Nephron progenitor cell (in vitro differentiated cells): Measurements from ENCODE around the gene SIMC1.
A peak's percentile ranks its signal among the peaks of the same experiment; 100 is the strongest.

Experiments
- DNase-seq: peaks from one replicate; pipeline ENCODE4 v3.0.0; 2021
- H3K27ac Mint-ChIP-seq: 2 replicates; pipeline ENCODE4 v1.8.0; 2021; ENCODE audit warnings: mild to moderate bottlenecking, moderate library complexity, mixed read lengths
- H3K27me3 Mint-ChIP-seq: 2 replicates; pipeline ENCODE4 v1.8.0; 2021; ENCODE audit warnings: mild to moderate bottlenecking, low read depth, mixed read lengths; ENCODE audit not compliant: poor library complexity
- H3K36me3 Mint-ChIP-seq: 2 replicates; pipeline ENCODE4 v1.8.0; 2021; ENCODE audit warnings: low read depth, mixed read lengths
- H3K4me1 Mint-ChIP-seq: 2 replicates; pipeline ENCODE4 v1.8.0; 2021; ENCODE audit warnings: mixed read lengths
- H3K4me3 Mint-ChIP-seq: 2 replicates; pipeline ENCODE4 v1.8.0; 2021; ENCODE audit warnings: mild to moderate bottlenecking, moderate library complexity, mixed read lengths
- H3K9me3 Mint-ChIP-seq: 2 replicates; pipeline ENCODE4 v1.8.0; 2021; ENCODE audit warnings: mild to moderate bottlenecking, moderate library complexity, mixed read lengths
- TF ChIP-seq, protein P1 (sequence below): fragments of 200-600 bp; sonication (generic); IDR thresholded peaks from 2 replicates; pipeline ENCODE4 v1.5.0; 2021; ENCODE audit warnings: antibody characterized with exemption

Gene SIMC1

DNA sequence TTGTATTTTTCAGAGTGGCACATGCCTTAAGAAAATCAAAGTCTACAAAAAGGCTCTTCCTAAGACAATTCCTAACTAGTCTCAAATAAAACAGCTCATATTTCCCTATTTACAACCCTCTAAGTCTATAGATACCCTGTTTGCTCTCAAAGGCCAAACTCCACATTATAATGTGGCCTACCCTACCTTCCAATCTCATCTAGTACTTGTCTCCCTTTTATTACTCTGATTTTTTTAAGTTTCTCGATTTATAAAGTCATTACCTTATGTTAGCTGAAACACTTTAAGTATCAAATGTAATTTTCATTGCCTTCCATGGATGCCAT lies 103.9 kb downstream of the SIMC1 start:
- H3K4me3 Mint-ChIP-seq: no peak overlapping the region
- H3K27ac Mint-ChIP-seq: peak overlapping the region; percentile 10
- TF ChIP-seq, protein P1, sequence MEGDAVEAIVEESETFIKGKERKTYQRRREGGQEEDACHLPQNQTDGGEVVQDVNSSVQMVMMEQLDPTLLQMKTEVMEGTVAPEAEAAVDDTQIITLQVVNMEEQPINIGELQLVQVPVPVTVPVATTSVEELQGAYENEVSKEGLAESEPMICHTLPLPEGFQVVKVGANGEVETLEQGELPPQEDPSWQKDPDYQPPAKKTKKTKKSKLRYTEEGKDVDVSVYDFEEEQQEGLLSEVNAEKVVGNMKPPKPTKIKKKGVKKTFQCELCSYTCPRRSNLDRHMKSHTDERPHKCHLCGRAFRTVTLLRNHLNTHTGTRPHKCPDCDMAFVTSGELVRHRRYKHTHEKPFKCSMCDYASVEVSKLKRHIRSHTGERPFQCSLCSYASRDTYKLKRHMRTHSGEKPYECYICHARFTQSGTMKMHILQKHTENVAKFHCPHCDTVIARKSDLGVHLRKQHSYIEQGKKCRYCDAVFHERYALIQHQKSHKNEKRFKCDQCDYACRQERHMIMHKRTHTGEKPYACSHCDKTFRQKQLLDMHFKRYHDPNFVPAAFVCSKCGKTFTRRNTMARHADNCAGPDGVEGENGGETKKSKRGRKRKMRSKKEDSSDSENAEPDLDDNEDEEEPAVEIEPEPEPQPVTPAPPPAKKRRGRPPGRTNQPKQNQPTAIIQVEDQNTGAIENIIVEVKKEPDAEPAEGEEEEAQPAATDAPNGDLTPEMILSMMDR: no peak

DNA sequence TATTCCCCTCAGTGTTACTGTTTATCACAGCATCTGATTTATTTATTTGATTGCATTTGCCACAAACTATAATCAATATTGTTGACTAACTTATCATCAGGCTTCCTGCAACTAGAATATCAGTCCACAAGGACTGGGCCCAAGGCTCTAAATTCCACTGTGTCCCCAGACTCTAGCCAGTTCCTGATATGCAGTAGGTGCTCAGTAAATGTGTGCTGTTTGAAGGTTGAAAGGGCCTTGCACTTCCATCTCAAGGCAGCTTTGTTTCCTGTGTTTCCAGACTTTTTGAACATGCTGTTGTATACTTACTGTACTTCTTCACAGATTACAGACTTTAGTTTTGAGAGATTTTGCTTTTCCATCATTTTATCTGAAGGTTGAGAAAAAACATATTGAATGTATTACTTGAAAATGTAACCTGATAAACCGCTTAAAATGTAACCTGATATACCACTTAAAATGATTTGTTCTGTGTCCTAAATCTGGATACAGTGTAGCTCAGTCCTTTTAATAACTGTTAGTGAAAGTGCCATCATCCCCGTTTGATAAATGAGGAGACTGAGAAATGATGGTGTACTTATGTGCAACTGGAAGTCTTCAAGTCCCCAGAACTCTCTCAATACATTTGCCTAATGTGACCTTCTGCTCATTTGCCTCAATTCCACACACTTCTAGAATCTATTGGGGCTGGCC lies 104.7 kb downstream of the SIMC1 start:
- Mint-ChIP-seq H3K27me3 (no peaks in the 10 kb centered on the region), H3K4me3 (no peak overlapping the region), H3K36me3 (peaks cover 72% of the 10 kb centered on the region), H3K4me1 (no peaks in the 10 kb centered on the region), H3K9me3 (no peaks in the 10 kb centered on the region), H3K27ac (no peak overlapping the region)
- TF ChIP-seq, protein P1: no peak
- DNase-seq: no peak

More for the DNA sequence above, 103.9 kb downstream of the SIMC1 start:
- Mint-ChIP-seq H3K4me1 (no peaks in the 10 kb centered on the region), H3K36me3 (peaks cover 69% of the 10 kb centered on the region), H3K9me3 (no peaks in the 10 kb centered on the region), H3K27me3 (no peaks in the 10 kb centered on the region)
- no peak for DNase-seq

DNA sequence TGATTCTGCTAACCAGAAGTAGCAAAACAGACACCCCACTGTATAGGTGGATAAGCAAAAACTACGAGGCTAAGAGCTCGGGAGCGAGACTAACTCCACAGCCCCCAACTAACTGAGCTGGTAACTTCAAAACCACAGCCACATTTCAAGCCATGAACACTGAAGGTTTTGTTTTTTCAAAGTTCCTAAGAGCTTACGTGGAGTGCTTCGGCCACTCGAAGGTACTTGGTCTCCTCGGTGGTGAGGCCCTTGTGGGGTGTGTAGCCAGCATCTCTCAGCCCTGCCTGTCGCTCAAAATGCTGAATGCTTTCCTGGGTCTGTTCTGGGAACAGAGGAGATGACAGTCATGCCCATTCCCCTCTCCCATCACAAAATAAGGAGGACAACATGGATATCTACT lies 112.2 kb downstream of the SIMC1 start:
- TF ChIP-seq, protein P1: no peak
- Mint-ChIP-seq H3K4me3 (no peak overlapping the region), H3K36me3 (peaks cover 77% of the 10 kb centered on the region), H3K27me3 (peaks cover 3% of the 10 kb centered on the region), H3K27ac (peak overlapping the region; percentile 47), H3K4me1 (no peaks in the 10 kb centered on the region), H3K9me3 (no peaks in the 10 kb centered on the region)
- no peak for DNase-seq

DNA sequence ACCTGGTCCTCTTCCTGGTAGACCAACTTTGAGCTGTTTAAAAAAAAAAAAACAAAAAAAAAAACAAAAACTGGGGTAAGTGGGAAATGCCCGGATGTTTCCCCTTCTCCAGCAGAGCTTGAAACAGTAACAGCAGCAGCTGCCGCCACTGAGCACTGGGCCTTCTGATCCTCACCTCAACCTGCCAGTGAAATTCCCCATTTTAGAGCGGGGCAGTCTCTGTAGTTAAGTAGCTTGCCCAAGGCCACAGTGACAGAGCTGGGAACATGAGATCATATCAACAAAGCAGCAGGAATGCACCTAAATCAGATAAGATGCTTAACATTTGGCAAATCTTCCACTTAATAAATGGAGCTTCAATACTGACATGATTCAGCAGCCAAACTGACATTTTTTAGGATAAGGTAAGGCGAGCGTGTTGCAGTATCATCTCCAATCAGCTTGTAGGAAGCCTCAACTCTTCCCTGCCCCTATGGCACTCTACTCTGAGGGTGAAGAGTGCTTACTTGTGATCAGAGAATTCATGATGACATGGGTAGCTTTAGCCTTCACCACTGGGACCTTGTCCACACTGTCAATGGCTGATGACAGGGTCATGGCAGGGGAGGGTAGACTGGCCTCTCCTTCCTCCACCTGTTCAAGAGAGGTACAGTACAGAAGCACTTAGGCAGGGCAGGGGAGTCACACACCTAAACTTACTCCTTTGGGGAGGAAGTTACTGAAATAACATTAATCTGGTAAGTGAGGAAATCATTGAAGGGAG lies 114.1 kb downstream of the SIMC1 start:
- H3K4me1 Mint-ChIP-seq: no peaks in the 10 kb centered on the region
- peak overlapping the region; percentile 64 for H3K27ac Mint-ChIP-seq
- TF ChIP-seq, protein P1: no peak
- H3K4me3 Mint-ChIP-seq: no peak overlapping the region
- DNase-seq: no peak
- H3K9me3 Mint-ChIP-seq: no peaks in the 10 kb centered on the region
- H3K27me3 Mint-ChIP-seq: peaks cover 3% of the 10 kb centered on the region
- H3K36me3 Mint-ChIP-seq: peaks cover 81% of the 10 kb centered on the region

DNA sequence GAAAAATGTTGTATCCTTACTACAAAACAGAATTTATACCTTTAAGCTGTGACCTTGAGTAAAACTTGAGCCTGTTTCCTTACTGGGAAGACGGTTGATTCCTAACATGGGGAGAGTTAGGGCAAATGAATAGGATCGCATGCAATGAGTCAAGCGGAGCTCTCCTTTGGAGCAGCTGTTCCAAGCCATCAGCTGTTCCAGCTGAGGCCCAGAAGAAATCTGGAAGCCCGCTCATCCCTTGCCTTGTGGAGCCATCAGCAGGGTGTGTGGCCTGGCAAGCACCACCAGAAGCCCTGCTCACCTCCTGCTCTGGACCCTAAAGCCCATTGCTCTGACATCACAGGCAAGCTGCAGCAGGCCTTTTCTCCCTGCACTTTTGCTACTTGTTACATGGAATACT lies 115.3 kb downstream of the SIMC1 start:
- Mint-ChIP-seq H3K9me3 (no peaks in the 10 kb centered on the region), H3K27me3 (peaks cover 3% of the 10 kb centered on the region), H3K36me3 (peaks cover 81% of the 10 kb centered on the region), H3K4me3 (no peak overlapping the region), H3K27ac (no peak overlapping the region), H3K4me1 (peaks cover 4% of the 10 kb centered on the region)
- no peak for DNase-seq
- TF ChIP-seq, protein P1: no peak
